PFSK-1 (cell line): ENCODE results near the gene KCNK10.

ENCODE experiments used
- POLR2AphosphoS5 ChIP-seq: IDR thresholded peaks from 2 replicates; pipeline ENCODE4 v1.6.1; 2012; ENCODE audit warnings: low read depth, mild to moderate bottlenecking, control low read depth, low read length, moderate library complexity
- REST ChIP-seq, 2 experiments: IDR thresholded peaks; 2 replicates each; pipeline versions ENCODE4 v1.6.1 to v1.8.0; 2011 to 2012; ENCODE audit warnings: low read depth in 2 of 2, low read length in 2 of 2, control low read depth in 1 of 2, inconsistent platforms in 1 of 2, mild to moderate bottlenecking in 1 of 2, moderate library complexity in 1 of 2; ENCODE audit not compliant: insufficient read depth in 1 of 2
- SIN3A ChIP-seq: IDR thresholded peaks from 2 replicates; pipeline ENCODE4 v1.6.1; 2012; ENCODE audit warnings: mild to moderate bottlenecking, low read length, moderate library complexity, borderline replicate concordance; ENCODE audit not compliant: insufficient read depth
- TAF1 ChIP-seq: IDR thresholded peaks from 2 replicates; pipeline ENCODE4 v1.6.1; 2012; ENCODE audit warnings: low read length, control low read depth, borderline replicate concordance; ENCODE audit not compliant: insufficient read depth

GRCh38 chr14:88245321-88245720 lies 77.7 kb downstream of the KCNK10 start:
- TF ChIP-seq TAF1 (no peak), REST (IDR thresholded peaks at IDR 0.05; ENCODE audit: insufficient read depth in 1 of 2, low read depth in 2 of 2, low read length in 2 of 2) (no peak), POLR2AphosphoS5 (no peak), SIN3A (no peak)
